ENCODE data around the gene LSM14A.

LSM14A gene

GRCh38 chr19:34278783-34279182 lies 106.5 kb downstream of the LSM14A start:
- no peak for DNase-seq (ENCODE audit: low read depth in 1 of 2, low spot score in 1 of 2)
